GM12878 (cell line): Measurements from ENCODE around the gene CEP131. TPM values are rescaled to one million over a fixed set of nuclear protein-coding genes. Genes with fewer than 3 reads are reported as not detected.

Experiments
- CEBPZ ChIP-seq: fragments of 150-350 bp; IDR thresholded peaks from 2 replicates; pipeline ENCODE4 v1.6.1; 2016; ENCODE audit warnings: low read depth, low read length
- E2F8 ChIP-seq: fragments of 450-650 bp; IDR thresholded peaks from 2 replicates; pipeline ENCODE4 v1.6.1; 2018; ENCODE audit warnings: mild to moderate bottlenecking, low read depth, moderate library complexity; ENCODE audit not compliant: partially characterized antibody
- FOS ChIP-seq: IDR thresholded peaks from 3 replicates; pipeline ENCODE4 v1.6.1; 2011; ENCODE audit warnings: borderline replicate concordance; ENCODE audit not compliant: insufficient read length; ENCODE audit errors: extremely low read depth
- IRF4 ChIP-seq: IDR thresholded peaks from 2 replicates; pipeline ENCODE4 v1.6.1; 2011; ENCODE audit warnings: low read depth, low read length
- POLR2AphosphoS2 ChIP-seq: IDR thresholded peaks from 2 replicates; pipeline ENCODE4 v1.6.1; 2011; ENCODE audit warnings: low read depth, mild to moderate bottlenecking, low read length, improper control_type of control experiment, moderate library complexity
- POU2F2 ChIP-seq: IDR thresholded peaks from 3 replicates; pipeline ENCODE4 v1.6.1; 2011; ENCODE audit warnings: low read depth, mild to moderate bottlenecking, low read length, borderline replicate concordance
- RBBP5 ChIP-seq: fragments of 200-600 bp; sonication (generic); conservative IDR thresholded peaks from 2 replicates; pipeline ENCODE4 v1.6.1; 2016
- SP1 ChIP-seq: IDR thresholded peaks from one replicate; pipeline ENCODE4 v1.6.1; 2011; ENCODE audit warnings: low read depth, low read length
- ZBTB4 ChIP-seq: fragments of 450-650 bp; formaldehyde crosslinking; IDR thresholded peaks from 2 replicates; pipeline ENCODE4 v1.4.0; 2022; ENCODE audit warnings: mild to moderate bottlenecking, moderate library complexity
- polyA plus RNA-seq, 11 experiments: library from polyadenylated mRNA; depleted of rRNA in 4 of 11; unstranded in 6 of 11; stranded (reverse) in 5 of 11; fragments of >200 nt; fragmentation: Nextera tagmentation in 4 of 11; fragmentation: Illumina TruSeq in 1 of 11; extraction: Ambion mirVana in 4 of 11; extraction: Trizol in 1 of 11; gene quantifications; 1 replicate in 1 of 11; 2 replicates in 10 of 11; pipeline versions ENCODE4 v1.2.1 to v1.2.3, GENCODE V29; 2011 to 2016; ENCODE audit warnings: inconsistent platforms in 2 of 11, missing spikeins in 2 of 11, low read depth in 1 of 11
- total RNA-seq, 4 experiments: library from RNA; depleted of rRNA in 3 of 4; stranded (reverse); fragments of >200 nt in 3 of 4; fragmentation: Illumina TruSeq in 1 of 4; extraction: Trizol in 1 of 4; gene quantifications; 2 replicates each; pipeline versions ENCODE4 v1.2.1 to v1.2.3, GENCODE V29; 2013 to 2021
- TF ChIP-seq, protein P1 (sequence below): fragments of 450-650 bp; formaldehyde crosslinking; IDR thresholded peaks from 2 replicates; pipeline ENCODE4 v1.4.0; 2020; ENCODE audit warnings: mild to moderate bottlenecking, moderate library complexity
- TF ChIP-seq, protein P2 (sequence below): fragments of 450-650 bp; conservative IDR thresholded peaks from 2 replicates; pipeline ENCODE4 v1.6.1; 2017; ENCODE audit warnings: mild to moderate bottlenecking, moderate library complexity

Gene CEP131
- total and polyA plus RNA-seq, 10 of the 15 experiments (the other 5 are each of a cell fraction or from before 2014, with no cell fraction given) = 0.05 to 17.3 (median 6.7) TPM

- TF ChIP-seq, protein P1, sequence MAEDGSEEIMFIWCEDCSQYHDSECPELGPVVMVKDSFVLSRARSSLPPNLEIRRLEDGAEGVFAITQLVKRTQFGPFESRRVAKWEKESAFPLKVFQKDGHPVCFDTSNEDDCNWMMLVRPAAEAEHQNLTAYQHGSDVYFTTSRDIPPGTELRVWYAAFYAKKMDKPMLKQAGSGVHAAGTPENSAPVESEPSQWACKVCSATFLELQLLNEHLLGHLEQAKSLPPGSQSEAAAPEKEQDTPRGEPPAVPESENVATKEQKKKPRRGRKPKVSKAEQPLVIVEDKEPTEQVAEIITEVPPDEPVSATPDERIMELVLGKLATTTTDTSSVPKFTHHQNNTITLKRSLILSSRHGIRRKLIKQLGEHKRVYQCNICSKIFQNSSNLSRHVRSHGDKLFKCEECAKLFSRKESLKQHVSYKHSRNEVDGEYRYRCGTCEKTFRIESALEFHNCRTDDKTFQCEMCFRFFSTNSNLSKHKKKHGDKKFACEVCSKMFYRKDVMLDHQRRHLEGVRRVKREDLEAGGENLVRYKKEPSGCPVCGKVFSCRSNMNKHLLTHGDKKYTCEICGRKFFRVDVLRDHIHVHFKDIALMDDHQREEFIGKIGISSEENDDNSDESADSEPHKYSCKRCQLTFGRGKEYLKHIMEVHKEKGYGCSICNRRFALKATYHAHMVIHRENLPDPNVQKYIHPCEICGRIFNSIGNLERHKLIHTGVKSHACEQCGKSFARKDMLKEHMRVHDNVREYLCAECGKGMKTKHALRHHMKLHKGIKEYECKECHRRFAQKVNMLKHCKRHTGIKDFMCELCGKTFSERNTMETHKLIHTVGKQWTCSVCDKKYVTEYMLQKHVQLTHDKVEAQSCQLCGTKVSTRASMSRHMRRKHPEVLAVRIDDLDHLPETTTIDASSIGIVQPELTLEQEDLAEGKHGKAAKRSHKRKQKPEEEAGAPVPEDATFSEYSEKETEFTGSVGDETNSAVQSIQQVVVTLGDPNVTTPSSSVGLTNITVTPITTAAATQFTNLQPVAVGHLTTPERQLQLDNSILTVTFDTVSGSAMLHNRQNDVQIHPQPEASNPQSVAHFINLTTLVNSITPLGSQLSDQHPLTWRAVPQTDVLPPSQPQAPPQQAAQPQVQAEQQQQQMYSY (CRISPR knock-in tag) = no peak
- no peak for TF ChIP-seq CEBPZ
- TF ChIP-seq POU2F2 = peak; percentile 49; the same call in 1 of the 3 replicates
- TF ChIP-seq, protein P2, sequence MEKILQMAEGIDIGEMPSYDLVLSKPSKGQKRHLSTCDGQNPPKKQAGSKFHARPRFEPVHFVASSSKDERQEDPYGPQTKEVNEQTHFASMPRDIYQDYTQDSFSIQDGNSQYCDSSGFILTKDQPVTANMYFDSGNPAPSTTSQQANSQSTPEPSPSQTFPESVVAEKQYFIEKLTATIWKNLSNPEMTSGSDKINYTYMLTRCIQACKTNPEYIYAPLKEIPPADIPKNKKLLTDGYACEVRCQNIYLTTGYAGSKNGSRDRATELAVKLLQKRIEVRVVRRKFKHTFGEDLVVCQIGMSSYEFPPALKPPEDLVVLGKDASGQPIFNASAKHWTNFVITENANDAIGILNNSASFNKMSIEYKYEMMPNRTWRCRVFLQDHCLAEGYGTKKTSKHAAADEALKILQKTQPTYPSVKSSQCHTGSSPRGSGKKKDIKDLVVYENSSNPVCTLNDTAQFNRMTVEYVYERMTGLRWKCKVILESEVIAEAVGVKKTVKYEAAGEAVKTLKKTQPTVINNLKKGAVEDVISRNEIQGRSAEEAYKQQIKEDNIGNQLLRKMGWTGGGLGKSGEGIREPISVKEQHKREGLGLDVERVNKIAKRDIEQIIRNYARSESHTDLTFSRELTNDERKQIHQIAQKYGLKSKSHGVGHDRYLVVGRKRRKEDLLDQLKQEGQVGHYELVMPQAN = no peak
- TF ChIP-seq POLR2AphosphoS2 = no peak
- TF ChIP-seq IRF4 = peak; percentile 96
- TF ChIP-seq E2F8 = no peak
- peak; percentile 36 for TF ChIP-seq SP1
- TF ChIP-seq FOS = no peak
- TF ChIP-seq ZBTB4 (CRISPR knock-in tag) = no peak
- no peak for TF ChIP-seq RBBP5
These were observed 22.4 kb upstream of the CEP131 start (continued) for GRCh38 chr17:81245024-81245664.
